PFSK-1 (cell line): ENCODE measurements around the gene SYNE1.

Experiments
- POLR2AphosphoS5 ChIP-seq: IDR thresholded peaks from 2 replicates; pipeline ENCODE4 v1.6.1; 2012; ENCODE audit warnings: low read depth, mild to moderate bottlenecking, control low read depth, low read length, moderate library complexity
- TAF1 ChIP-seq: IDR thresholded peaks from 2 replicates; pipeline ENCODE4 v1.6.1; 2012; ENCODE audit warnings: low read length, control low read depth, borderline replicate concordance; ENCODE audit not compliant: insufficient read depth
- TF ChIP-seq, protein P1 (sequence below), 2 experiments: IDR thresholded peaks; 2 replicates each; pipeline versions ENCODE4 v1.6.1 to v1.8.0; 2011 to 2012; ENCODE audit warnings: low read depth in 2 of 2, low read length in 2 of 2, control low read depth in 1 of 2, inconsistent platforms in 1 of 2, mild to moderate bottlenecking in 1 of 2, moderate library complexity in 1 of 2; ENCODE audit not compliant: insufficient read depth in 1 of 2

DNA sequence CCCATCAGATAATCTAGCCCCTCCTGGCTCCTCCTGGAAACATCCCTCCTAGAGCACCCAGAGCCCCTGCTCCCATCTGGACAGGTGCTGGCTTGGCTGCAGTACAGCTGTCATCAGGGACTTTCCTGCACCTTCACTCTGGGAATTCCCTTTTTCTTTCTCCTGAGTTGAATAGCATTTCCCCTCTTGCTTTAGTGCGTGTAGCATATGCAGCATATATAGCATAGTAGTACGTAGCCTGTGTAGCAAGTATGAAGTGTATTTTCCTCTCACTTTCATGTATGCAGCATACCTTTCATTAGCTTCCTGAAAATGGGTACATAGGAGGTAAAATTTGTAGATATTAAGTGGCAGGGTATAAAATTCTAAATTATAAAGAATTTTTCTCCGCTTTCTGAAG is 476.8 kb downstream of the SYNE1 start:
- TF ChIP-seq, protein P1, sequence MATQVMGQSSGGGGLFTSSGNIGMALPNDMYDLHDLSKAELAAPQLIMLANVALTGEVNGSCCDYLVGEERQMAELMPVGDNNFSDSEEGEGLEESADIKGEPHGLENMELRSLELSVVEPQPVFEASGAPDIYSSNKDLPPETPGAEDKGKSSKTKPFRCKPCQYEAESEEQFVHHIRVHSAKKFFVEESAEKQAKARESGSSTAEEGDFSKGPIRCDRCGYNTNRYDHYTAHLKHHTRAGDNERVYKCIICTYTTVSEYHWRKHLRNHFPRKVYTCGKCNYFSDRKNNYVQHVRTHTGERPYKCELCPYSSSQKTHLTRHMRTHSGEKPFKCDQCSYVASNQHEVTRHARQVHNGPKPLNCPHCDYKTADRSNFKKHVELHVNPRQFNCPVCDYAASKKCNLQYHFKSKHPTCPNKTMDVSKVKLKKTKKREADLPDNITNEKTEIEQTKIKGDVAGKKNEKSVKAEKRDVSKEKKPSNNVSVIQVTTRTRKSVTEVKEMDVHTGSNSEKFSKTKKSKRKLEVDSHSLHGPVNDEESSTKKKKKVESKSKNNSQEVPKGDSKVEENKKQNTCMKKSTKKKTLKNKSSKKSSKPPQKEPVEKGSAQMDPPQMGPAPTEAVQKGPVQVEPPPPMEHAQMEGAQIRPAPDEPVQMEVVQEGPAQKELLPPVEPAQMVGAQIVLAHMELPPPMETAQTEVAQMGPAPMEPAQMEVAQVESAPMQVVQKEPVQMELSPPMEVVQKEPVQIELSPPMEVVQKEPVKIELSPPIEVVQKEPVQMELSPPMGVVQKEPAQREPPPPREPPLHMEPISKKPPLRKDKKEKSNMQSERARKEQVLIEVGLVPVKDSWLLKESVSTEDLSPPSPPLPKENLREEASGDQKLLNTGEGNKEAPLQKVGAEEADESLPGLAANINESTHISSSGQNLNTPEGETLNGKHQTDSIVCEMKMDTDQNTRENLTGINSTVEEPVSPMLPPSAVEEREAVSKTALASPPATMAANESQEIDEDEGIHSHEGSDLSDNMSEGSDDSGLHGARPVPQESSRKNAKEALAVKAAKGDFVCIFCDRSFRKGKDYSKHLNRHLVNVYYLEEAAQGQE (IDR thresholded peaks at IDR 0.05; ENCODE audit: insufficient read depth in 1 of 2, low read depth in 2 of 2, low read length in 2 of 2): no peak
- TF ChIP-seq TAF1 (no peak), POLR2AphosphoS5 (no peak)
